Activated naive CD8-positive, alpha-beta T cell treated with anti-CD3 and anti-CD28 coated beads, Interleukin-2, amount 50 U/mL, for 16 hours (primary cell): ENCODE results near the gene TIMM22.

Experiments used
- DNase-seq: peaks from one replicate; pipeline ENCODE4 v3.0.0-alpha.2; 2020; ENCODE audit warnings: low read depth, low spot score

TIMM22 gene

GRCh38 chr17:1001640-1002411 is 4.9 kb downstream of the TIMM22 start:
- no peak for DNase-seq

DNA sequence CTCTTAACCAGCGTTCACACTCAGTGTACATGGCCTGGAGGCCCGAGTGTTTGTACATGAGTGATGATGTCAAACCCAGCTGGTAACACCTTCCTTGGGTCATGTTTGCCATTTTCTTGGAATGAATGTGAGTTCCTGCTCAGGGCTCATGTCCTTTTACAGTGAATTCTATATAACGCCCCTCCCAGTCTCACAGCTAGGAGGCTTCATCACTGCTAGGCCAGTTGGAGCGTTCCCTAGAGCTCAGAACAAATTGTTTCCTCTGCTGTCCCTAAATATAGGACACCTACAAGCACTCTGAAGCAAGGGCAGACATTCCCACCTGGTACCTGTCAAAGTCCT is 5.5 kb downstream of the TIMM22 start:
- DNase-seq, result no peak

DNA sequence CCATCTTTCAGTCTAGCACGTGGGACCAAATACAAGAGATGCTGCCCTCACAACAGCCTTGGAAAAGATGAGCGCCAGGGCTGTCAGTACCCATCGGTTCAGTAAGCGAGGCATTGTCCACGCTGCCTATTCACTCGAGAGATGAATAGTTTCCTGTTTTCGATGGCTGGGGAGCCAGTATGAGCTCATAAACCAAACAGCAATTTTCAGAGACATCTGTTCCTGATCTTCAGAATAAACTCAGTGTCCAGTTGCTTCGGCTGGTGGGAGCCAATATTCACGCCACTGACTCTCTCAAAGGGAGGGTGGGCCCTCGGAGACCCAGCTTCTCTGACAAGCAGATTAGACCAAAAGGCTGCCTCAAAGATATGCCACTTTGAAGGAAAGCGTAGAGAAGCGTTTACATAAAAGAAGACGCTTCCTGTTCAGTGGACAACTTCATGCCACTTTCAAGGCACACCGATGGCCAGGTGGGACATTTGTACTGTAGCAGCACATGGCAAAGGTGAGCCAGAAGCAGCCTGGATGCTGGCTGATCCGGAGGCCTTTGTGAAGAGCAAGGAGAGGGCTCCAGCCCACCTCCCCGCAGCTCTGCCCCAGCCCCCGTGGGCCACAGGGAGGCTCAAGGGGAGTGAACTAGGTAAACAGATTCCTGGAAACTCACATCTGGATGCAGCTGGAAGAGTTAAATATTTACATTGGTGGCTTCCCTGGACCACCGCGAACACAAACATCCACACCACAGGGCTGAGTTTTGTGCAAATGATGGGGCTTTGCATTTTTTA is 6.0 kb downstream of the TIMM22 start:
- DNase-seq, result no peak

DNA sequence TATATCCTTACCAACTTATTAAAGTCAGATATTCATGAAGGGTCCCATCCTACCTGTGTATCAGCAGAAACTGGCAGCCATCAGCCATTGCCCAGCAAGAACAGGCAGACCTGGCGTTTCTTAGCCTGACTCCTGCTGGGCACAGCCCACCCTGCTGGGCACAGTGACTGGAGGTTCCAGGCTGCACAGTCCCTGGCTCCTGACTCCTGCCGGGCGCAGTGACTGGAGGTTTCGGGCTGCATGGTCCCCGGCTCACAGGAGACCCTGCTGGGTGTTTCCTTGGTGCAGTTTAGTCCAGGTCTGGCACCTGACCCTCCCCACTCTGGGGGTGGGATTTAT is 6.7 kb downstream of the TIMM22 start:
- no peak for DNase-seq

DNA sequence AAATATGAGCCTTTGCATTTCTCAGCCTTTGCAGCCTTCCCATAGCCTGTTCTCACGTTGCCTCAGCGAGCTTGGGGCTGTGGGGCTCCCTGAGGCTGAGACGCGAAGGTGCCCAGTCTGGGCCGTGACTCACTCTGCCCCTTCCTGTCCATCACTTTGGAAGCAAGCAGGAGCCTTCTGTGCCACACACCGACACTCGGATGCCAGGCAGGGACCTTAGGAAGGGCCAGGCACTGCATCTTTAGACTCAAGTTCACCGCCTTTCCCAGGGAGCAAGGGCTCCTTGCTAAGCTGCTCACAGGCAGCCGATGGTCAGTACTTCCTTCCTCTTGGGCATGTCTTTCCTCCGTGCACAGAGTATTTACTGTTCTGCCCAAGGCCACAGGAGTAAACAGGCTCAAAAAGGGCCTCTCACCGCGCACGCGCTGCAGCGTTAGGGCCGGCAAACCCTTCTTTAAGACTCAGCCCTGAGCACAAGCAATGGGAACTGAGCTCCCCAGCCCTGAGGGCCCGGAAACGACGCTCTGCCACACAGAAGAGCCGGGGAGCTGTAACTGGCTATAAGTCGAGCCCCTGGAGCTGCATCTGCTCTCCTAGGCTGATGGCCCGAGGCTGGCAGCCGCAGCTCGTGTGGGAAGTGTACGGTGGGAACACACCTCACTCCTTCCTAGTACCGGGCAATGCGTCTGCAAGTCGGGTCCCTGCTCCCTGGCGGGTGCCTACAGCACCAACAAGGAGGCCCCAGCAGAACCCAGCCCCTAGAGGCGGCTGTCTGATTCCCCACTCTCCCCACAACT is 7.2 kb downstream of the TIMM22 start:
- DNase-seq, result no peak

DNA sequence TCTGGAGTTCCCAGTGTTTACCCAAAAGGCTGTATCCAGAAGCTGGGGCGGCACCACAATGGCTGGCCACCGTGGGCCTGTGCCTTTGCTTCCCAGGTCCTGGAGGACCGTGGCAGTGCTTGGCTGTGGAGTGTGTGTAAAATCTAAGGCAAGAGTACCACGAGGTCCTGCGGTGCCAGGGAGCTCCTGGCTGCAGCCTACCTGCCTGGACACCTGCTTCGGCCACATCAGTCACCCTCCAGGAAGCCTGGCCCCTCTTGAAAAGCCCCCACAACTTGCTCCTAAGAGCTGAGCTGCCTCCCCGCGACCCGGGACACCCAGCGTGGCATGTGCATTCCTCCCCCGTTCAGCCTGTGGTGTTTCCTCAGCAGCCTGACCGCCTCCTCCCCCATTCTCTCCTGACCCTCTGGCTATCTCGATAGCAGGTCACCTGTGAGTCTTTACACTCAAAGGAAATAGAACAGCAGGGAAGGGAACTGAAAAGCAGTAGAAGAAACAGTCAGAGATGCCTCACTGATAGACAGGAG is 7.9 kb downstream of the TIMM22 start:
- no peak for DNase-seq

DNA sequence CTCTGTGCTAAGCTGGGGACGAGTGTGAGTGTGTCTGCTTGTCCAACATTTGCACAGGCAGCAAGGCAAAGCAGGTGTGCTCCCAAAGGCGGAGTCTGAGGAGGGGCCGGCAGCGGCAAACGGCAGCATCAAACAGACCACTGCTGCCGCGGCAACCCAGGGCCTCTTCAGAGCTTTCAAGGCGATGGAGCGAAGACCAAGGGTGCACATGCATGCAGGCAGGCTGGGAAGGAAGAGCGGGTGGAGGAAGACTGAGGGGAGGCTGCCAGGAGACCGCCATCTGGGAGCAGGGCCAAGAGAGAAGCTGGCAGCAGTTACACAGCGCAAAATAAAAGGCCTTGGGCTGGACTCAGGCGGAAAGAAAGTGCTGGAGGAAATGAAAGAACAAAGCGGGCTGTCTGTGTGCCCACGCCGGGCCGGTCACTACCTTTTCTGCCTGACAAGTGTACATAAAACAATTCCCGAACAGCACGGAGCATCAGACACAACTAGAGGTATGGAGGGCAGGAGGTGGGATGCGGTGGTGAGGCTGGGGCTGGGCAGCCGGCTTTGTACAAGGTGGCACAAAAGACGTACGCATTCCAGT is 8.5 kb downstream of the TIMM22 start:
- DNase-seq, result no peak

DNA sequence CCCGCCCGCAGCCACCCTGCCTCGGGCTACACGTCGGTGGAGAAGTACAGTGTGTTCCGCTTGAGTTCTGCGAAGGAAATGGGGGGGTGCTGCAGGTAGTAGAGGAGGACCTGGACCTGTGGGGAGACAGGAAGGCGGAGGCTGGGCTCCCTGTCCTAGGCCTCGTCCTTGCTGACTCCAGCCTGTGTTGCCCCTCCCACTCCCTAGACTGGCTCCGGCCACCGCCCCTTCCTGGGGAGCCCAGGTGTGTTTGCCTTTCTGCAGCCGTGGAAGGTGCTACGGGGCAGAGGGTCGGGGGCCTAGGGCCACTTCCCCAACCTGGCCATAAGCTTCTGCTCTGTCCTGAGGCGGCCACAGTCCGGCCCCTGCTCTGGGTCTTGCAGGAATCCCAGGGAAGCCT is 9.1 kb downstream of the TIMM22 start:
- no peak for DNase-seq

GRCh38 chr17:1007310-1008007 is 10.5 kb downstream of the TIMM22 start:
- no peak for DNase-seq

GRCh38 chr17:1008008-1008761 is 11.3 kb downstream of the TIMM22 start:
- no peak for DNase-seq

DNA sequence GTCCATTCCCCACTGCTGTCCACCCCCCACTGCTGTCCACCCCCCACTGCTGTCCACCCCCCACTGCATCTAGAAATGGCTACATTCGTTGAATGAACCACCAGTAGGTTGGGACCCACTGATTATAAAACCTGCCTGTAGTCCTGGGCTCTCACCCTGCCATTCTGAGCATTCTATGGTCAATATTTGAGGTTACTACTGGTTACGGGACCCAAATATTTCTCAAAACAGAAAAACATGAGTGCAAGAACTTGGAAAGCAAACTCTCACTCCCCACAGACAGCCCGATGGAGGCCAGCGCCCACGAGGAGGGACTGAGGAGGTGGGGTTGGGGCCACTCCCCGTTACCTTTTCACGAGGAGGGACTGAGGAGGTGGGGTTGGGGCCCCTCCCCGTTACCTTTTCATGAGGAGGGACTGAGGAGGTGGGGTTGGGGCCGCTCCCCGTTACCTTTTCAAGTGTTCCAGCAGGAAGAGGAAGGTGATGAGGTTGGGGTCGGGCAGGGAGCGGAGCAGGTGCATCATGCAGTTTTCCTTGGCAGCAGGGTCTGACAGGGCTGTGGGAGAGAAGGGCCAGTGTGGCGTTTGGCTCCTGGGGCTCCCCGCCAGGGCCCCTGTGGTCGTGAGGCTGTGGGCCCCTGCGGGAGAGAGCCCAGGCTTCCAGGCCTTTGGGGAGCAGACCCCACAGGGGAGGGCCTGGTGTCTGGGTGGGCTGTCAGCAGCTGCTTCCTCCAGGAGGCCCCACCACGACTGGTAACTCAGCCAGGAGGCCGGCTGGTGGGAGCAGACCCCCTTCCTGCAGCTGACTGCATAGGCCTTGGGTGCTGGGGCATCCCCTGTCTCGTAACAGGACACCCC is 12.5 kb downstream of the TIMM22 start:
- DNase-seq, result no peak

DNA sequence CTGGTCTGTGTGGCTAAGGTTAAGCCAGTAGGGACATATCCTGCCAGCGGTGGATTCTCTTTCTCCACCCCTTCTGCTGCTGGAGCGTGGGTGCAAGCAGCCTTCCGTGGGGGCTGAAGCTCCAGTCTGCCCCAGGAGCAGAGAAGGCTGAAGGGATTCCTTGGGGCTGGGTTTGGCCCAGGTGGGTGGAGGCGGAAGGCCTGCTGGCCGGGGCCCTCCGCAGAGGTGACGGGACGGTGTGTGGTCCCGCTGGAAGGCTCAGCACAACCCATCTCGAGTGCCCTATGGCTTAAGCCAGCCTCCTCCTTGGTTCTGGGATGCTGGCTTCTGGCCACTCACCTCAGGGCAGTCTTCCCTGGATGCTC is 13.1 kb downstream of the TIMM22 start:
- DNase-seq, result no peak

DNA sequence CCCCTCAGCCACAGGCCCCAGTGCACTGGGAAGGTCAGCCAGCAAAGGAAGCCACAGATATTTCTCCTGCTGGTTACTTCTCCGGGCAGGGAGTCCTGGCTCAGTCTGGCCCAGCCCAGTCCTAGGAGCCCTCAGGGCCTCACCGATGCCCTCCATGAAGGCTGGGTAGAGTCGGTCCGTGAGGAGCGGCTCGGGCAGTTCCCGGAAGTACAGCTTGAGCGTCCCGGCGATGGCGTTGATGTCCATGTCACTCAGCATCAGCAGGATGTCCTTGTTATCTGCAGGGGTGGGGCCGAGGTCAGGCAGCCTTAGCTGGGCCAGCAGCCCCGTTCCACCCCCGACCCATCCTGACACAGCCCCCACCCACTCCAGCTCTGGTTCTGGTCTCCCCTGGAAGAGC is 13.7 kb downstream of the TIMM22 start:
- no peak for DNase-seq

DNA sequence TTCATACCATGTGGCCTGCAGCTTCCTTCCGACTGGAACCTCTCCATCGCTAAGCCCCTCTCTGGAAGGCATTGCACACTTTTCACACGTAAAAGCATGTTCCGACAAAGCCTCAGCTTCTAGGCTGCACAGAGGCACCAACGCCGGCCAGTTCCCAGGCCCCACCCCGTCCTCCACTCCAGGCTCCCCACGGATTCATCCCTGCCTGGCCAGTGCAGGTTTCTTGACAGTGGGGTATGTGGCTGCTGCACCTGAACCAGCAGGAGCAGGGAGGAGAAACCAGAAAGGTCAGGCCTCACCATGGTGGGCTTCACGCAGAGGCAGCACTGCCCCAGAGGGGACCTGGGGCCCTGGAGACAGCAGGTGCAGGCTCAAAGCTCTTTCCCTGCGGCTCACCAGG is 14.2 kb downstream of the TIMM22 start:
- DNase-seq, result no peak

GRCh38 chr17:1011760-1012735 is 15.1 kb downstream of the TIMM22 start:
- no peak for DNase-seq

GRCh38 chr17:1012823-1013728 is 16.1 kb downstream of the TIMM22 start:
- DNase-seq, result no peak

DNA sequence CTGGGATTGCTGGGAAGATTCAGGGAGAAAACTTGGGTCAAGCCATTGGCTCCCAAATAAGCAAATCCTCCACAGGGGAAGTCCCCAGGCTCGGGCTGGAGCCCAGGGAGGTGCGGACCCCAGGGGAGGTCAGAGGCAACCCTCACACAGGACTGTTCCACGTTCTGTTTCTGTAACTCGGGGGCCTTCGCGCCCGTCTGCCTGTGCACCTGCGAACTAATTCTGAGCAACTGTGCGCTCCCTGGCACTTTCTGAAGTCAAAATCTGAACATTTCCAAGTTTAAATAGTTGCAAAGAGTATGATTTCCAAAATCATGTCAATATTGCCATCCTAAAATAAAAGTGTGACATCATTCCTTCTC is 16.8 kb downstream of the TIMM22 start:
- no peak for DNase-seq

GRCh38 chr17:1018547-1018946 is 21.6 kb downstream of the TIMM22 start:
- DNase-seq, result no peak
